ENCODE data around the gene ZNHIT2.

The ZNHIT2 gene

GRCh38 chr11:65134240-65134951 lies 16.9 kb upstream of the ZNHIT2 start, which contains the start of gene SYVN1:
Gene SYVN1, minus strand, starts transcription at chr11:65134519. Its CDS starts 918 bp downstream, at chr11:65133601.
- peak; percentile 95 to 96 for DNase-seq

- no peak for DNase-seq
Observed at GRCh38 chr11:65133724-65134123, 16.2 kb upstream of the ZNHIT2 start.

GRCh38 chr11:65132988-65133700 lies 15.6 kb upstream of the ZNHIT2 start:
- peak; percentile 77 to 80 for DNase-seq

GRCh38 chr11:65132238-65132987 lies 14.9 kb upstream of the ZNHIT2 start:
- no peak for DNase-seq

- DNase-seq, result no peak
Observed at GRCh38 chr11:65131895-65132237, 14.4 kb upstream of the ZNHIT2 start.

GRCh38 chr11:65131417-65131776 lies 13.9 kb upstream of the ZNHIT2 start:
- DNase-seq, result no peak

- DNase-seq, result no peak
Observed at GRCh38 chr11:65130631-65131416, 13.3 kb upstream of the ZNHIT2 start.

- no peak for DNase-seq
Observed at GRCh38 chr11:65129649-65130441, 12.3 kb upstream of the ZNHIT2 start.

- DNase-seq, result no peak
Observed at GRCh38 chr11:65128182-65129145, 11.0 kb upstream of the ZNHIT2 start.

GRCh38 chr11:65127473-65128181 lies 10.1 kb upstream of the ZNHIT2 start:
- DNase-seq, result no peak

GRCh38 chr11:65126624-65127274 lies 9.2 kb upstream of the ZNHIT2 start:
- no peak for DNase-seq

- no peak for DNase-seq
Observed at GRCh38 chr11:65125197-65126056, 7.9 kb upstream of the ZNHIT2 start.

- no peak for DNase-seq
Observed at GRCh38 chr11:65124480-65125196, 7.1 kb upstream of the ZNHIT2 start.

- DNase-seq, result peak; percentile 98 to 99
Observed at GRCh38 chr11:65121865-65122696, 4.6 kb upstream of the ZNHIT2 start, which contains the start of the genes FAU and MRPL49. Gene FAU, minus strand, starts transcription at chr11:65122134. Its CDS starts 321 bp downstream, at chr11:65121813. Gene MRPL49, plus strand, starts transcription at chr11:65122321. Its CDS starts 26 bp downstream, at chr11:65122347.

GRCh38 chr11:65121447-65121864 lies 4.0 kb upstream of the ZNHIT2 start:
- peak in 1 of 2 experiments; percentile 55 for DNase-seq

- no peak for DNase-seq
Observed at GRCh38 chr11:65120831-65121230, 3.3 kb upstream of the ZNHIT2 start.

- no peak for DNase-seq
Observed at GRCh38 chr11:65119670-65119995, 2.1 kb upstream of the ZNHIT2 start.

All from activated T-cell treated with anti-CD3 and anti-CD28 coated beads, Interleukin-2, amount 50 U/mL, for 48 hours (primary cell).